ENCODE results near the gene PRKN. TPM values are rescaled to one million over a fixed set of nuclear protein-coding genes. Genes with fewer than 3 reads are reported as not detected.
"Not testable (repeated sequence)": the region's sequence is repeated elsewhere in the genome, so short reads cannot be mapped to it uniquely, and the experiment has no call there.

Gene PRKN
- total RNA-seq, 1 donor from 2014 or later: 0.79 TPM

DNA sequence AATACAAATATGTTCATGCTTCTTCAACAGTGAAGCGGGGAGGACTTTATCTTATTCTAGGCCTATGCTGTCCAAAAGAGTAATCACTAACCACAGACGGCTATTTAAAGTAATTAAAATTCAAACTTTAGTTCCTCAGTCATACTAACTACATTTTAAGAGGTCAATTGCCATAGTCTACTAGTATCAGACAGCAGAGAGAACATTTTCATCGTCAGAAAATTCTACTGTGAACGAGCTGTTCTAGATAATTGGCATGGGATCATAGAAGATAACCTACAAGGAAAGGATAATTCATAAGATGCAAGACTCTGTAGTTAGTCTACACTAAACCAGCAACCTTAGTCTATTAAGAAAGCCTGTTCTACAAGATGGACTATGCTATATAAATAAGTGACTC is 44.4 kb downstream of the PRKN start:
- Histone ChIP-seq H3K36me3 (ENCODE audit: control insufficient read depth, insufficient read depth, low read length) (no peaks in the 10 kb centered on the region), H3K4me3 (ENCODE audit: low read depth, low read length) (no peak overlapping the region), H3K27me3 (ENCODE audit: control insufficient read depth, insufficient read depth, low read length) (no peaks in the 10 kb centered on the region)
- DNase-seq (ENCODE audit: low read depth): peak; percentile 41
- no peak for FAIRE-seq
- TF ChIP-seq, protein P1, sequence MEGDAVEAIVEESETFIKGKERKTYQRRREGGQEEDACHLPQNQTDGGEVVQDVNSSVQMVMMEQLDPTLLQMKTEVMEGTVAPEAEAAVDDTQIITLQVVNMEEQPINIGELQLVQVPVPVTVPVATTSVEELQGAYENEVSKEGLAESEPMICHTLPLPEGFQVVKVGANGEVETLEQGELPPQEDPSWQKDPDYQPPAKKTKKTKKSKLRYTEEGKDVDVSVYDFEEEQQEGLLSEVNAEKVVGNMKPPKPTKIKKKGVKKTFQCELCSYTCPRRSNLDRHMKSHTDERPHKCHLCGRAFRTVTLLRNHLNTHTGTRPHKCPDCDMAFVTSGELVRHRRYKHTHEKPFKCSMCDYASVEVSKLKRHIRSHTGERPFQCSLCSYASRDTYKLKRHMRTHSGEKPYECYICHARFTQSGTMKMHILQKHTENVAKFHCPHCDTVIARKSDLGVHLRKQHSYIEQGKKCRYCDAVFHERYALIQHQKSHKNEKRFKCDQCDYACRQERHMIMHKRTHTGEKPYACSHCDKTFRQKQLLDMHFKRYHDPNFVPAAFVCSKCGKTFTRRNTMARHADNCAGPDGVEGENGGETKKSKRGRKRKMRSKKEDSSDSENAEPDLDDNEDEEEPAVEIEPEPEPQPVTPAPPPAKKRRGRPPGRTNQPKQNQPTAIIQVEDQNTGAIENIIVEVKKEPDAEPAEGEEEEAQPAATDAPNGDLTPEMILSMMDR (IDR thresholded peaks at IDR 0.05; ENCODE audit: insufficient read depth, low read length, severe bottlenecking): no peak

DNA sequence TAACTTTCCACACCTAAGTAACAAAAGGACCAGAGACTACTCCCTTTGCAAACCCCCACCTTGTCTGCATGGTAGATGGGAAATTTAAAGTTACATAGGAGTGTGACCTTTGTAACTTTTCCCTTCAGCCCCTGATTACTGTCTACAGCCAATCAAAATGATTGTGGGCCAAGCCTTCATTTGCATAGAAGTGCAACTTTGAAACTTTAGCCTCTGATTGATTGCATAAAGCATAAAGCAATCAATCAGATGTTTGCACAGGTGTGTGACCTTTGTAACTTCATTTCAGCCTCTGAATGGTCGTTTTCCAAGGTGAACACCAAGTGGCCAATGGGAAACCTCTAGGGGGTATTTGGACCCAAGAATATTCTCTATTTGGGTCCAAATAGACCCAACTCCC is 46.1 kb downstream of the PRKN start:
- no peak for FAIRE-seq

DNA sequence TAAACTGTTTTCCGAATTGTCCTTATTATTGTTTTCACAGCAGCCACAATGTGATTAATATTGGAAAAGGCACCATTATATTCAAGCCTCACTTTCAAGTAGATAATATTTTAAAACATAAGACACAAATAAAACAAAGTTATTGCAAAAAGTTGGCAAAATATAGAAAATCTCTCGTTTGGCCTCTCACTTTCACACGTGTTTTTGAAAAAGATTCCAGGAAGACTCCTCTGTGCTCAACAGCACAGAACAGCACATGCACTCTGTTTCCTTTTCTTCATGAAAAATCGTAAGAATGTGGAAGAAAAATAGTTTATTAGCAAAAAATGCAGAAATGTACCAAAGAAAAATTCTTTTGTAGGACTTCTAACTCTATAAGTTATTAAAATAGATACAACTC is 46.7 kb downstream of the PRKN start:
- FAIRE-seq (no peak), DNase-seq (ENCODE audit: low read depth) (no peak)
- H3K4me3 ChIP-seq (ENCODE audit: low read depth, low read length): no peak overlapping the region
- no peaks in the 10 kb centered on the region for H3K27me3 ChIP-seq (ENCODE audit: control insufficient read depth, insufficient read depth, low read length)
- no peaks in the 10 kb centered on the region for H3K36me3 ChIP-seq (ENCODE audit: control insufficient read depth, insufficient read depth, low read length)
- TF ChIP-seq, protein P1 (IDR thresholded peaks at IDR 0.05; ENCODE audit: insufficient read depth, low read length, severe bottlenecking): no peak

More for the DNA sequence above, 46.1 kb downstream of the PRKN start:
- Histone ChIP-seq H3K4me3 (ENCODE audit: low read depth, low read length) (no peak overlapping the region), H3K27me3 (ENCODE audit: control insufficient read depth, insufficient read depth, low read length) (no peaks in the 10 kb centered on the region), H3K36me3 (ENCODE audit: control insufficient read depth, insufficient read depth, low read length) (no peaks in the 10 kb centered on the region)
- DNase-seq (ENCODE audit: low read depth): no peak
- TF ChIP-seq, protein P1 (IDR thresholded peaks at IDR 0.05; ENCODE audit: insufficient read depth, low read length, severe bottlenecking): no peak

DNA sequence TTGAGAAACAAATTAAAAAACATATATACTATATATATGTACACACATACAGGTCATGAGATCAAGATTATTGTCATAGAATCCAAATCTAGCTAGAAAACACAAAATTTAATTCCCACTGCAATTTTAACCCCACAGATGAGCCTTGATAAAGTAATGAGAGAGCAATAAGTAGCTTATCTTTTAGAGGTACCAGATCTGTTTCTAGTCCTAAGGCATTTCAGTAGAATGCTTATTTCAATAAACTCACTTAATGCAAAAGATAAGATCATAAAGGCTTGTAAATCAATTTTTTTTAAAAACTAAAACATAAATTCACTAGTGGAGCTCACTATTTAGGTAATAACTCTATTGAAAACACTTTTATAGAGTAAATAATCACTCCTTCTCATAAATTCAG is 47.2 kb downstream of the PRKN start:
- DNase-seq (ENCODE audit: low read depth) (no peak), FAIRE-seq (no peak)
- no peaks in the 10 kb centered on the region for H3K27me3 ChIP-seq (ENCODE audit: control insufficient read depth, insufficient read depth, low read length)
- TF ChIP-seq, protein P1 (IDR thresholded peaks at IDR 0.05; ENCODE audit: insufficient read depth, low read length, severe bottlenecking): no peak
- no peak overlapping the region for H3K4me3 ChIP-seq (ENCODE audit: low read depth, low read length)
- H3K36me3 ChIP-seq (ENCODE audit: control insufficient read depth, insufficient read depth, low read length): no peaks in the 10 kb centered on the region

DNA sequence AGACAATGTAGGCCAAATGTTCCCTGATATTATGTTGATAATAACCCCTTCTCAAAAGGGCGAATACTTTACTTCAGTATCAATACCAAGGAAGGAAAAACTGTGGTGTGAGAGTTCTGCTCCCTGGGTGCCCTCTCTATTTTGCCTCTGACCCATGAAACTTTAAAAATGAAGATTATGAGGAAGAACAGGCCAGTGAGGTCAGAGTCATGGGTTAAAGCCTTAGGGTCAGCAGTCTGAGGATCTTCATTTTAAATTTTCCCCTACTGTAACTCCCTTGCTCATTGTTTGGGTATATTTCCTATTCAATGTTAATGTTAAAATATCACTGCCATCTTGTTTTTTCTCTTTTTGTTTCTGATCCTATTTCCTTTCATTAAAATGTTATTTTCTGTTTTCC is 47.9 kb downstream of the PRKN start:
- Histone ChIP-seq H3K4me3 (ENCODE audit: low read depth, low read length) (no peak overlapping the region), H3K36me3 (ENCODE audit: control insufficient read depth, insufficient read depth, low read length) (no peaks in the 10 kb centered on the region), H3K27me3 (ENCODE audit: control insufficient read depth, insufficient read depth, low read length) (no peaks in the 10 kb centered on the region)
- no peak for DNase-seq (ENCODE audit: low read depth)
- TF ChIP-seq, protein P1 (IDR thresholded peaks at IDR 0.05; ENCODE audit: insufficient read depth, low read length, severe bottlenecking): no peak
- FAIRE-seq: no peak

DNA sequence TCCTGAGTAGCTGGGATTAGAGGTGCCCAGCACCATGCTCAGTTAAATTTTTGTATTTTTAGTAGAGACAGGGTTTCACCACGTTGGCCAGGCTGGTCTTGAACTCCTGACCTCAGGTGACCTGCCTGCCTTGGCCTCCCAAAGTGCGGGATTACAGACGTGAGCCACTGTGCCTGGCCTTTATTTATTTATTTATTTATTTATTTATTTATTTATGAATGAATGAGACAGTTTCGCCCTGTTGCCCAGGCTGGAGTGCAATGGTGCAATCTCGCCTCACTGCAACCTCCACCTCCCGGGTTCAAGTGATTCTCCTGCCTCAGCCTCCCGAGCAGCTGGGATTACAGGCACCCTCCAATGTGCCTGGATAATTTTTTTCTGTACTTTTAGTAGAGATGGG is 48.7 kb downstream of the PRKN start:
- not testable (repeated sequence) for H3K4me3 ChIP-seq (ENCODE audit: low read depth, low read length); H3K36me3 ChIP-seq (ENCODE audit: control insufficient read depth, insufficient read depth, low read length); DNase-seq (ENCODE audit: low read depth); FAIRE-seq; H3K27me3 ChIP-seq (ENCODE audit: control insufficient read depth, insufficient read depth, low read length)

Measured in bronchial epithelial cell (primary cell).